Breast epithelium (tissue), 3 donors: ENCODE measurements around the gene ZNF181.

Experiments
- CTCF ChIP-seq, 3 donors: fragments of 450-650 bp; IDR thresholded peaks; one replicate each; pipeline ENCODE4 v1.5.1; 2016 to 2017; ENCODE audit warnings: antibody characterized with exemption in 3 of 3, mild to moderate bottlenecking in 3 of 3, moderate library complexity in 3 of 3
- POLR2A ChIP-seq: fragments of 450-650 bp; IDR thresholded peaks from one replicate; pipeline ENCODE4 v1.6.1; 2016; ENCODE audit warnings: antibody characterized with exemption, mild to moderate bottlenecking, moderate library complexity
- POLR2AphosphoS5 ChIP-seq, 3 donors: sonication (generic); formaldehyde crosslinking; IDR thresholded peaks; one replicate each; pipeline ENCODE4 v1.6.1; 2017; ENCODE audit warnings: antibody characterized with exemption in 3 of 3

GRCh38 chr19:34731019-34731829 lies 2.8 kb upstream of the ZNF181 start:
- TF ChIP-seq CTCF (IDR thresholded peaks at IDR 0.05) = no peak
- TF ChIP-seq POLR2A = no peak
- no peak for TF ChIP-seq POLR2AphosphoS5 (IDR thresholded peaks at IDR 0.05)
